ENCODE measurements around the gene IL12RB1. TPM values are rescaled to one million over a fixed set of nuclear protein-coding genes. Genes with fewer than 3 reads are reported as not detected.

The IL12RB1 gene
- total and polyA plus RNA-seq, 2 of the 8 experiments (the other 6 are each of a cell fraction or from before 2014, with no cell fraction given): 0.03 TPM; not detected in 1

DNA sequence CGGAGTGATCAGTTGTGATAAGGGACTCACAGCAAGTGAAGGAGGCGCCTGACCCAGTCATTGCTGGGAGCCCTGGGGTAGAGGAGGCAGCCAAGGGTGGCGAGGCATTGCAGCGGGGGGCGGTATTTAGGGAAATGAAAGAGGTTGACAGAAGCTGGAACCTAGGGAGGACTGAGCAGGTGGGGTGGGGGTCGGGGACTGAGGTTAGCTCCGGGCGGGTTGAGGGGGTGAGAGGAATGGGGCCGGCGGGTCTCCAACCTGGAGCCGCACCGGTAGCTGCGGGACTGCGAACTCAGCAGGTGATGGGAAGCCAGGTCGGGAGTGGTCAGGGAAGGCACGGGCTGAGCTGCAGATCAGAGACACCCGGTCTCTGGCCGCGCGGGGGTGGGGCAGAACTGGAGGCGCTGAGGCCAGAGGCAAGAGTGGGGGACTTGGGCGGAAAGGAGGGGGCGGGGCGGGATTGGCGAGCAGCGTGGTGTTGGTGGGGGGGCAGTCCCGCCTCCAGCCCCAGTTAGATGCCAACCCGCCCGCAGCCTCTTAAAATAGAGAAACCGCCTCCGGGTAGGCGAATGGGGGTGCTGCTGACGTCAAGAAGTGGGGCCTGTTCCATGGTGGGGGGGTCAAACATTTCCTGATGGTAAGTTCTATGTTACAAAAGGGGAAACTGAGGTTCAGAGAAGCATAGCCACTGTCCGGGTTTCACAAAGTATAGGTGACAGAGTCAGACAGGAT is 12.3 kb upstream of the IL12RB1 start (continued):
- no peak for TF ChIP-seq SIRT6 (IDR thresholded peaks at IDR 0.05; ENCODE audit: low read length)
- TF ChIP-seq JUN (IDR thresholded peaks at IDR 0.05; ENCODE audit: low read depth, low read length): no peak
- no peak for TF ChIP-seq SP2 (IDR thresholded peaks at IDR 0.05; ENCODE audit: low read length)
- TF ChIP-seq BACH1 (IDR thresholded peaks at IDR 0.05; ENCODE audit: low read length): no peak
